Amniotic epithelial cell (primary cell): ENCODE data around the gene SLC29A2.
A peak's percentile ranks its signal among the peaks of the same experiment; 100 is the strongest.

Source experiments
- DNase-seq: peaks from one replicate; pipeline ENCODE4 v3.0.0-alpha.2; 2010; ENCODE audit warnings: low read depth

Gene SLC29A2

GRCh38 chr11:66317723-66318599 is 53.6 kb downstream of the SLC29A2 start:
- peak; percentile 93 for DNase-seq

- DNase-seq, result peak; percentile 55
These were observed 54.2 kb downstream of the SLC29A2 start for GRCh38 chr11:66317322-66317722.

GRCh38 chr11:66316849-66317251 is 54.7 kb downstream of the SLC29A2 start, which contains the start of gene CD248:
Gene CD248, minus strand, starts transcription at chr11:66317044. Its CDS starts 17 bp downstream, at chr11:66317027.
- peak; percentile 63 for DNase-seq

- no peak for DNase-seq
These were observed 55.4 kb downstream of the SLC29A2 start for GRCh38 chr11:66315921-66316811.

GRCh38 chr11:66315498-66315885 is 56.1 kb downstream of the SLC29A2 start:
- DNase-seq, result no peak

GRCh38 chr11:66314561-66315497 is 56.7 kb downstream of the SLC29A2 start:
- no peak for DNase-seq

- DNase-seq, result no peak
These were observed 57.4 kb downstream of the SLC29A2 start for GRCh38 chr11:66314186-66314501.

GRCh38 chr11:66313321-66314185 is 58.0 kb downstream of the SLC29A2 start:
- peak; percentile 44 for DNase-seq

- DNase-seq, result peak; percentile 98
These were observed 58.8 kb downstream of the SLC29A2 start for GRCh38 chr11:66312549-66313320.
